SU-DHL-6 (cell line): ENCODE results near the gene GRM8.

Experiments used
- H2AFZ ChIP-seq: fragments of 200-600 bp; sonication (generic); 2 replicates; pipeline ENCODE4 v1.6.1; 2014; ENCODE audit warnings: low read depth, mild to moderate bottlenecking, moderate library complexity, mixed read lengths, antibody characterized with exemption, low read length; ENCODE audit not compliant: severe bottlenecking
- H3F3A ChIP-seq: fragments of 200-600 bp; shearing (Covaris generic); 2 replicates; pipeline ENCODE4 v1.6.0; 2016; ENCODE audit warnings: antibody characterized with exemption, mild to moderate bottlenecking; ENCODE audit not compliant: insufficient read depth
- H3K27ac ChIP-seq: fragments of 200-600 bp; sonication (generic); 2 replicates; pipeline ENCODE4 v1.5.1; 2016; ENCODE audit warnings: low read depth, mild to moderate bottlenecking, low read length, moderate library complexity, mixed read lengths
- H3K27me3 ChIP-seq: fragments of 200-600 bp; sonication (generic), shearing (Covaris generic); 2 replicates; pipeline ENCODE4 v1.6.0; 2014; ENCODE audit warnings: mild to moderate bottlenecking, low read length
- H3K36me3 ChIP-seq: fragments of 200-600 bp; sonication (generic); 2 replicates; pipeline ENCODE4 v1.6.1; 2014; ENCODE audit warnings: mild to moderate bottlenecking, low read length, mixed read lengths
- H3K4me2 ChIP-seq: fragments of 300-600, 200-600 bp; shearing (Covaris generic), sonication (generic); 2 replicates; pipeline ENCODE4 v1.6.0; 2014; ENCODE audit warnings: low read length, low read depth, mild to moderate bottlenecking; ENCODE audit not compliant: poor library complexity, severe bottlenecking
- H3K4me3 ChIP-seq: fragments of 200-600 bp; sonication (generic); 2 replicates; pipeline ENCODE4 v1.5.1; 2014; ENCODE audit warnings: antibody characterized with exemption, low read length, mild to moderate bottlenecking, mixed read lengths; ENCODE audit not compliant: insufficient read depth, poor library complexity, severe bottlenecking
- H3K79me2 ChIP-seq: fragments of 200-600 bp; sonication (generic); 2 replicates; pipeline ENCODE4 v1.6.1; 2014; ENCODE audit warnings: mild to moderate bottlenecking, low read length, moderate library complexity; ENCODE audit not compliant: insufficient read depth
- H3K9ac ChIP-seq: fragments of 200-600 bp; sonication (generic); 2 replicates; pipeline ENCODE4 v1.7.0; 2014; ENCODE audit warnings: mild to moderate bottlenecking, low read length
- H3K9me2 ChIP-seq: fragments of 200-600 bp; sonication (generic); replicated peaks from 2 replicates; pipeline ENCODE4 v1.6.1; 2014; ENCODE audit warnings: low read length; ENCODE audit not compliant: insufficient read depth
- H3K9me3 ChIP-seq: fragments of 200-600 bp; sonication (generic); 2 replicates; pipeline ENCODE4 v1.6.1; 2014; ENCODE audit warnings: low read length, mixed read lengths; ENCODE audit not compliant: insufficient read depth
- H4K20me1 ChIP-seq: fragments of 200-600 bp; sonication (generic); 2 replicates; pipeline ENCODE4 v1.6.1; 2014; ENCODE audit warnings: low read depth, mild to moderate bottlenecking, antibody characterized with exemption, low read length, moderate library complexity, mixed read lengths
- EZH2phosphoT487 ChIP-seq: fragments of 200-600 bp; sonication (generic), shearing (Covaris generic); conservative IDR thresholded peaks from 2 replicates; pipeline ENCODE4 v1.6.1; 2018; ENCODE audit warnings: mild to moderate bottlenecking, antibody characterized with exemption, low read length, moderate library complexity, mixed read lengths
- TF ChIP-seq, protein P1 (sequence below): fragments of 200-600 bp; sonication (generic); IDR thresholded peaks from one replicate; pipeline ENCODE4 v1.5.1; 2017; ENCODE audit warnings: antibody characterized with exemption, mild to moderate bottlenecking, low read length, moderate library complexity; ENCODE audit not compliant: insufficient read depth, poor library complexity, severe bottlenecking

The GRM8 gene

DNA sequence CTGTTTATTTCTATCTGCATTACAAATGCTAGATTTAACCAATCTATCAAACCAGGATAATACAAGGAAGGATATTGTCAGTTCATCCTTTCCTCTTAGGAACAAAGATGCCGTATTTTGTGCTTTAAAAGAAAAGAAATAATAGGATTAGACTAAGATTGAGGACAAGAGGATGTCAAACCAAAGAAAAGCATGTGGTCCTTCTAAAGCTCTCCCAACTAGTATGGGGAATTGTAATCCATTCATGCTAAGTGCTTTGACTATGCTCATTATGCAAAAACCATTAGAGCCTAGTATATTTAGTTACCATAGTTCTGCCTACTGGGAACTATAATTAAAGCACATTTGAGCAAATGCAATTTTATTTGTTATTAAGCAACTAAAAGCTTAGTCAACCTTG, 280.2 kb downstream of the GRM8 start:
- Histone ChIP-seq H3K9me2 (no peaks in the 10 kb centered on the region), H3K27ac (no peak overlapping the region), H3K79me2 (no peaks in the 10 kb centered on the region), H3F3A (no peaks in the 10 kb centered on the region), H2AFZ (no peak overlapping the region), H3K9me3 (no peaks in the 10 kb centered on the region), H3K27me3 (no peaks in the 10 kb centered on the region), H3K4me3 (no peak overlapping the region), H4K20me1 (no peaks in the 10 kb centered on the region), H3K9ac (no peak overlapping the region), H3K4me2 (no peak overlapping the region), H3K36me3 (no peaks in the 10 kb centered on the region)
- TF ChIP-seq, protein P1, sequence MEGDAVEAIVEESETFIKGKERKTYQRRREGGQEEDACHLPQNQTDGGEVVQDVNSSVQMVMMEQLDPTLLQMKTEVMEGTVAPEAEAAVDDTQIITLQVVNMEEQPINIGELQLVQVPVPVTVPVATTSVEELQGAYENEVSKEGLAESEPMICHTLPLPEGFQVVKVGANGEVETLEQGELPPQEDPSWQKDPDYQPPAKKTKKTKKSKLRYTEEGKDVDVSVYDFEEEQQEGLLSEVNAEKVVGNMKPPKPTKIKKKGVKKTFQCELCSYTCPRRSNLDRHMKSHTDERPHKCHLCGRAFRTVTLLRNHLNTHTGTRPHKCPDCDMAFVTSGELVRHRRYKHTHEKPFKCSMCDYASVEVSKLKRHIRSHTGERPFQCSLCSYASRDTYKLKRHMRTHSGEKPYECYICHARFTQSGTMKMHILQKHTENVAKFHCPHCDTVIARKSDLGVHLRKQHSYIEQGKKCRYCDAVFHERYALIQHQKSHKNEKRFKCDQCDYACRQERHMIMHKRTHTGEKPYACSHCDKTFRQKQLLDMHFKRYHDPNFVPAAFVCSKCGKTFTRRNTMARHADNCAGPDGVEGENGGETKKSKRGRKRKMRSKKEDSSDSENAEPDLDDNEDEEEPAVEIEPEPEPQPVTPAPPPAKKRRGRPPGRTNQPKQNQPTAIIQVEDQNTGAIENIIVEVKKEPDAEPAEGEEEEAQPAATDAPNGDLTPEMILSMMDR, result no peak
- no peak for TF ChIP-seq EZH2phosphoT487

DNA sequence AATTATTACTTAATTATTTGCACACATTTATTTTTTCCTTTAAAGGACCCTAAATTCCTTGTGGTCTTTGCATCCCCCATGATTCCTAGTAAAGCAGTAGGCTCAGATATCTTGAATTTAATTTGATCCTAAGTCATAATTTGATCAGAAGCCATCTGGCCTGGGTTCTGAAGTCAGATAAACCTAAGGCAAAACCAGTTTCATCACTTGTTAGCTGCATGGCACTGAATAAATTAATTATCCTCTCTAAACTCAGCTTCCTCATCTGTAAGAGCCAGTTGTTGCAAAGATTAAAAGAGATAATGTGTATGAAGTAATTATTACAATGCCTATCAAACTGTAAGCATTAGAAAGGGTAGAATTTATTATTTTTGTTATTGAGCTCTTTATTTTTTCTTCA, 293.1 kb downstream of the GRM8 start:
- TF ChIP-seq EZH2phosphoT487, result no peak
- TF ChIP-seq, protein P1, result no peak
- no peaks in the 10 kb centered on the region for H3K36me3 ChIP-seq
- no peaks in the 10 kb centered on the region for H3K9me2 ChIP-seq
- H3K9ac ChIP-seq, result no peak overlapping the region
- H3K27me3 ChIP-seq, result no peaks in the 10 kb centered on the region
- no peaks in the 10 kb centered on the region for H3F3A ChIP-seq
- H4K20me1 ChIP-seq, result no peaks in the 10 kb centered on the region
- no peak overlapping the region for H3K27ac ChIP-seq
- no peak overlapping the region for H2AFZ ChIP-seq
- H3K4me3 ChIP-seq, result no peak overlapping the region
- H3K9me3 ChIP-seq, result no peaks in the 10 kb centered on the region
- no peaks in the 10 kb centered on the region for H3K79me2 ChIP-seq
- no peak overlapping the region for H3K4me2 ChIP-seq

DNA sequence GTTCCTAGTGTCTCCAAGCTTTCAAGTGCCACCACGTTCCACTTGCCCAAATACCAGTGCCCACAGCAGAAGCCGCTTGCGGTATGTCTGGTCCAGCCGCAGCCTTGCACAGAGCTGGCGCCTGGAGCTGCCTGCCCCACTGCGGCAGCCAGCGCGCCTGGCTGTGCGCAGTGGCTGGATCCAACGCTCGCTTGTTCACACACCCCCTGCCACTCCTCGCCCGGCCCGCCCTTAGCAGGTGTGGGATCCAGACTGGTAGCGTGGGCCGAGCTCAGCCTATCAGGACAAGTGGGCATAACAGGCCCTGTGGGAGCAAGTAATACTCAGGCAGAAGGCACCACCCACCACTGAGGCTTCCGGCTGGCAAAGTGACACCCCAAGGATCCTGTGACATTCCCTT, 294.4 kb downstream of the GRM8 start:
- Histone ChIP-seq H2AFZ (no peak overlapping the region), H3K27ac (no peak overlapping the region), H3K4me3 (no peak overlapping the region), H3K4me2 (no peak overlapping the region), H3K9me2 (no peaks in the 10 kb centered on the region), H4K20me1 (no peaks in the 10 kb centered on the region), H3F3A (no peaks in the 10 kb centered on the region), H3K9ac (no peak overlapping the region), H3K36me3 (no peaks in the 10 kb centered on the region), H3K79me2 (no peaks in the 10 kb centered on the region), H3K27me3 (no peaks in the 10 kb centered on the region), H3K9me3 (no peaks in the 10 kb centered on the region)
- no peak for TF ChIP-seq EZH2phosphoT487
- TF ChIP-seq, protein P1, result no peak

DNA sequence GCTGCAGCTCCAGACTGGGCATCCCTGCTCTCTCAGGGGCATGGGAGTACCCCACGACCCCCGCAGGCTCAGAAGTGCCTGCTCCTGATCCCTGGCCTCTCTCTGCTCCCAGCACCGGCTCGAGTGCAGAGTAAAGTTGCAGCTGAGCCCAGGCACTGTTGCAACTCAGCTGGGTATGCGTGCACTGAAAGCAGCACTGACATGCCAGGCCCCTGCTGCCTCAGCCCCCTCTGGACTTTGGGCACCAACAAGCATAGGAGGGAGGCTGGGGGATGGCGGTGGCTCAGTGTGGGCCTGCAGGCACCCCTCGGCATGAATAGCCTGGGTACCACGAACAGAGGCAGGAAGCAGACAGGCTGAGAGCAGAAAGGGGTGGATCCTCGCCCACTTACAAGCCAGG, 295.3 kb downstream of the GRM8 start:
- no peak overlapping the region for H3K9ac ChIP-seq
- H3K36me3 ChIP-seq, result no peaks in the 10 kb centered on the region
- no peak overlapping the region for H3K4me2 ChIP-seq
- no peaks in the 10 kb centered on the region for H3K27me3 ChIP-seq
- H3K4me3 ChIP-seq, result no peak overlapping the region
- no peaks in the 10 kb centered on the region for H3K9me2 ChIP-seq
- no peaks in the 10 kb centered on the region for H3K79me2 ChIP-seq
- no peaks in the 10 kb centered on the region for H3K9me3 ChIP-seq
- no peaks in the 10 kb centered on the region for H3F3A ChIP-seq
- H2AFZ ChIP-seq, result no peak overlapping the region
- H4K20me1 ChIP-seq, result no peaks in the 10 kb centered on the region
- TF ChIP-seq, protein P1, result no peak
- TF ChIP-seq EZH2phosphoT487, result no peak
- H3K27ac ChIP-seq, result no peak overlapping the region
